PC-9 (cell line): Measurements from ENCODE around the gene FAM185A.

Source experiments
- EZH2 ChIP-seq: fragments of 200-600 bp; sonication (generic); IDR thresholded peaks from 2 replicates; pipeline ENCODE4 v1.8.0; 2017; ENCODE audit warnings: antibody characterized with exemption, low read depth
- TF ChIP-seq, protein P1 (sequence below): fragments of 200-600 bp; sonication (generic); conservative IDR thresholded peaks from 2 replicates; pipeline ENCODE4 v1.6.1; 2017; ENCODE audit warnings: mixed run types, antibody characterized with exemption, mild to moderate bottlenecking, moderate library complexity

- TF ChIP-seq, protein P1, sequence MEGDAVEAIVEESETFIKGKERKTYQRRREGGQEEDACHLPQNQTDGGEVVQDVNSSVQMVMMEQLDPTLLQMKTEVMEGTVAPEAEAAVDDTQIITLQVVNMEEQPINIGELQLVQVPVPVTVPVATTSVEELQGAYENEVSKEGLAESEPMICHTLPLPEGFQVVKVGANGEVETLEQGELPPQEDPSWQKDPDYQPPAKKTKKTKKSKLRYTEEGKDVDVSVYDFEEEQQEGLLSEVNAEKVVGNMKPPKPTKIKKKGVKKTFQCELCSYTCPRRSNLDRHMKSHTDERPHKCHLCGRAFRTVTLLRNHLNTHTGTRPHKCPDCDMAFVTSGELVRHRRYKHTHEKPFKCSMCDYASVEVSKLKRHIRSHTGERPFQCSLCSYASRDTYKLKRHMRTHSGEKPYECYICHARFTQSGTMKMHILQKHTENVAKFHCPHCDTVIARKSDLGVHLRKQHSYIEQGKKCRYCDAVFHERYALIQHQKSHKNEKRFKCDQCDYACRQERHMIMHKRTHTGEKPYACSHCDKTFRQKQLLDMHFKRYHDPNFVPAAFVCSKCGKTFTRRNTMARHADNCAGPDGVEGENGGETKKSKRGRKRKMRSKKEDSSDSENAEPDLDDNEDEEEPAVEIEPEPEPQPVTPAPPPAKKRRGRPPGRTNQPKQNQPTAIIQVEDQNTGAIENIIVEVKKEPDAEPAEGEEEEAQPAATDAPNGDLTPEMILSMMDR, result no peak
- no peak for TF ChIP-seq EZH2
These were observed 70.4 kb downstream of the FAM185A start for GRCh38 chr7:102819151-102819550.
